Measurements from ENCODE around the gene CLIC3.

The CLIC3 gene

GRCh38 chr9:136979769-136980587 is 16.4 kb downstream of the CLIC3 start:
- DNase-seq = no peak

GRCh38 chr9:136978865-136979544 is 17.4 kb downstream of the CLIC3 start:
- no peak for DNase-seq

- DNase-seq = peak; percentile 52
Measured at GRCh38 chr9:136978073-136978864, 18.1 kb downstream of the CLIC3 start.

GRCh38 chr9:136977649-136978072 is 18.7 kb downstream of the CLIC3 start:
- no peak for DNase-seq

- no peak for DNase-seq
Measured at GRCh38 chr9:136977223-136977622, 19.1 kb downstream of the CLIC3 start, which contains the start of gene PTGDS. TSS of gene PTGDS (plus strand) at chr9:136977504. CDS start at chr9:136977579, 75 bp downstream.

GRCh38 chr9:136975644-136976043 is 20.7 kb downstream of the CLIC3 start:
- DNase-seq = no peak

GRCh38 chr9:136974817-136975535 is 21.4 kb downstream of the CLIC3 start:
- DNase-seq = no peak

GRCh38 chr9:136973618-136974617 is 22.4 kb downstream of the CLIC3 start:
- DNase-seq = no peak

GRCh38 chr9:136972743-136973142 is 23.6 kb downstream of the CLIC3 start:
- DNase-seq = no peak

- DNase-seq = no peak
Measured at GRCh38 chr9:136972335-136972734, 24.0 kb downstream of the CLIC3 start.

GRCh38 chr9:136971746-136972145 is 24.6 kb downstream of the CLIC3 start:
- DNase-seq = no peak

GRCh38 chr9:136970361-136970760 is 26.0 kb downstream of the CLIC3 start:
- DNase-seq = no peak

GRCh38 chr9:136969774-136970173 is 26.6 kb downstream of the CLIC3 start:
- no peak for DNase-seq

GRCh38 chr9:136969150-136969549 is 27.2 kb downstream of the CLIC3 start:
- DNase-seq = no peak

GRCh38 chr9:136968333-136969127 is 27.8 kb downstream of the CLIC3 start:
- no peak for DNase-seq

- DNase-seq = no peak
Measured at GRCh38 chr9:136965771-136966484, 30.4 kb downstream of the CLIC3 start.

GRCh38 chr9:136964833-136965422 is 31.4 kb downstream of the CLIC3 start:
- DNase-seq = no peak

- no peak for DNase-seq
Measured at GRCh38 chr9:136964171-136964689, 32.1 kb downstream of the CLIC3 start.

- DNase-seq = no peak
Measured at GRCh38 chr9:136963751-136964150, 32.6 kb downstream of the CLIC3 start.

Measured in activated CD4-positive, alpha-beta T cell treated with anti-CD3 and anti-CD28 coated beads for 1 hour (primary cell).